Measurements from ENCODE around the gene GRIK2. TPM values are rescaled to one million over a fixed set of nuclear protein-coding genes. Genes with fewer than 3 reads are reported as not detected.

GRIK2 gene
- total RNA-seq, 1 experiment from 2014 or later, result 0.55 TPM

DNA sequence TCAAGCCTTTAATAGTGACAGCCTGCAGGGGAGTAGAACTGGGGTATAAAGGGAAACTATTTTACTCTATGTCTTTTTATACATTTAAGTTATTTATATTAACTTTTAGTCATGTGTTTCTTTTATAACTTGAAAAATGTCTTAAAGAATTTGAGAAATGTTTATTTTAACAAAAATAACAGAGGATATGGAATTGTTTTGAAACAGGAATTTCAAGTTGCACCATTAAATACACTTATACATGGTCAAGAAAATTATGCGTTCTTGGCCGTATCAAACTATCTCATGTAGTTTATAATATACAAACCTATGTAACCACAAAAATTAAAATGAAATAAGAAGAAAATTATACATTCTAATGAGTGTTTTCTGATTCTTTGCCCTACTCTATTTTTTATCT, 282.7 kb downstream of the GRIK2 start:
- Histone ChIP-seq H3K9me3 (ENCODE audit: low read length) (no peaks in the 10 kb centered on the region), H3K4me3 (ENCODE audit: low read length) (no peak overlapping the region), H4K20me1 (ENCODE audit: low read length) (no peaks in the 10 kb centered on the region), H3K4me1 (ENCODE audit: insufficient read depth, low read length) (no peaks in the 10 kb centered on the region), H3K27me3 (ENCODE audit: low read length) (no peaks in the 10 kb centered on the region), H3K36me3 (ENCODE audit: low read depth, low read length) (no peaks in the 10 kb centered on the region), H3K9ac (ENCODE audit: low read length) (no peak overlapping the region), H3K27ac (ENCODE audit: low read length) (no peak overlapping the region), H2AFZ (ENCODE audit: low read length) (no peak overlapping the region), H3F3A (ENCODE audit: low read length, unreplicated experiment) (no peaks in the 10 kb centered on the region), H3K9me2 (replicated peaks; ENCODE audit: low read length) (no peaks in the 10 kb centered on the region), H3K79me2 (ENCODE audit: low read length) (no peaks in the 10 kb centered on the region), H3K4me2 (ENCODE audit: low read length) (no peak overlapping the region)
- CTCF ChIA-PET, result no interaction called here
- intact Hi-C loops (cut with micrococcal nuclease), result no loop called here
- POLR2A ChIA-PET (ENCODE audit: unreplicated experiment), result no interaction called here
- TF ChIP-seq, protein P1, sequence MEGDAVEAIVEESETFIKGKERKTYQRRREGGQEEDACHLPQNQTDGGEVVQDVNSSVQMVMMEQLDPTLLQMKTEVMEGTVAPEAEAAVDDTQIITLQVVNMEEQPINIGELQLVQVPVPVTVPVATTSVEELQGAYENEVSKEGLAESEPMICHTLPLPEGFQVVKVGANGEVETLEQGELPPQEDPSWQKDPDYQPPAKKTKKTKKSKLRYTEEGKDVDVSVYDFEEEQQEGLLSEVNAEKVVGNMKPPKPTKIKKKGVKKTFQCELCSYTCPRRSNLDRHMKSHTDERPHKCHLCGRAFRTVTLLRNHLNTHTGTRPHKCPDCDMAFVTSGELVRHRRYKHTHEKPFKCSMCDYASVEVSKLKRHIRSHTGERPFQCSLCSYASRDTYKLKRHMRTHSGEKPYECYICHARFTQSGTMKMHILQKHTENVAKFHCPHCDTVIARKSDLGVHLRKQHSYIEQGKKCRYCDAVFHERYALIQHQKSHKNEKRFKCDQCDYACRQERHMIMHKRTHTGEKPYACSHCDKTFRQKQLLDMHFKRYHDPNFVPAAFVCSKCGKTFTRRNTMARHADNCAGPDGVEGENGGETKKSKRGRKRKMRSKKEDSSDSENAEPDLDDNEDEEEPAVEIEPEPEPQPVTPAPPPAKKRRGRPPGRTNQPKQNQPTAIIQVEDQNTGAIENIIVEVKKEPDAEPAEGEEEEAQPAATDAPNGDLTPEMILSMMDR (conservative IDR thresholded peaks at IDR 0.05; ENCODE audit: low read depth, low read length), result no peak
- no peak for TF ChIP-seq EZH2 (IDR thresholded peaks at IDR 0.05; ENCODE audit: low read length, unreplicated experiment)
- TF ChIP-seq EZH2phosphoT487 (IDR thresholded peaks at IDR 0.05; ENCODE audit: borderline replicate concordance, low read length), result no peak
- no TSS peak for BruUV-seq (replicated peaks)
- ATAC-seq (no peak), DNase-seq (no peak)

DNA sequence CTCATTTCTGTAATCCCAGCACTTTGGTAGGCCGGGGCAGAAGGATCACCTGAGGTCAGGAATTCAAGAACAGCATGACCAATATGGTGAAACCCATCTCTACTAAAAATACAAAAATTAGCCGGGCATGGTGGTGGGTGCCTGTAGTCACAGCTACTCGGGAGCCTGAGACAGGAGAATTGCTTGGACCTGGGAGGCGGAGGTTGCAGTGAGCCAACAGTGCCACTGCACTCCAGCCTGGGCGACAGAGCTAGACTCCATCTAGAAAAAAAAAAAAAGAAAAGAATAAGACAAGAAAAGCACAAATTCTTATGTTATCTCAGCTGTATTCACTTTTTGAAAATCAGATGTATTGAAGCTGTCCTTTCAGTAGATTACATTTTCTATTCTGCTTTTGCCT, 289.4 kb downstream of the GRIK2 start:
- Histone ChIP-seq H4K20me1 (ENCODE audit: low read length) (no peaks in the 10 kb centered on the region), H3K9me2 (replicated peaks; ENCODE audit: low read length) (no peaks in the 10 kb centered on the region), H3K79me2 (ENCODE audit: low read length) (no peaks in the 10 kb centered on the region), H3K27me3 (ENCODE audit: low read length) (no peaks in the 10 kb centered on the region), H3F3A (ENCODE audit: low read length, unreplicated experiment) (no peaks in the 10 kb centered on the region), H3K4me2 (ENCODE audit: low read length) (no peak overlapping the region), H2AFZ (ENCODE audit: low read length) (no peak overlapping the region), H3K4me1 (ENCODE audit: insufficient read depth, low read length) (no peaks in the 10 kb centered on the region), H3K36me3 (ENCODE audit: low read depth, low read length) (no peaks in the 10 kb centered on the region), H3K9me3 (ENCODE audit: low read length) (no peaks in the 10 kb centered on the region), H3K27ac (ENCODE audit: low read length) (no peak overlapping the region), H3K9ac (ENCODE audit: low read length) (no peak overlapping the region), H3K4me3 (ENCODE audit: low read length) (no peak overlapping the region)
- DNase-seq, result no peak
- POLR2A ChIA-PET (ENCODE audit: unreplicated experiment), result no interaction called here
- intact Hi-C loops (cut with micrococcal nuclease), result no loop called here
- CTCF ChIA-PET, result no interaction called here
- BruUV-seq (replicated peaks), result no TSS peak
- ATAC-seq, result no peak
- no peak for TF ChIP-seq EZH2 (IDR thresholded peaks at IDR 0.05; ENCODE audit: low read length, unreplicated experiment)
- TF ChIP-seq, protein P1 (conservative IDR thresholded peaks at IDR 0.05; ENCODE audit: low read depth, low read length), result no peak

DNA sequence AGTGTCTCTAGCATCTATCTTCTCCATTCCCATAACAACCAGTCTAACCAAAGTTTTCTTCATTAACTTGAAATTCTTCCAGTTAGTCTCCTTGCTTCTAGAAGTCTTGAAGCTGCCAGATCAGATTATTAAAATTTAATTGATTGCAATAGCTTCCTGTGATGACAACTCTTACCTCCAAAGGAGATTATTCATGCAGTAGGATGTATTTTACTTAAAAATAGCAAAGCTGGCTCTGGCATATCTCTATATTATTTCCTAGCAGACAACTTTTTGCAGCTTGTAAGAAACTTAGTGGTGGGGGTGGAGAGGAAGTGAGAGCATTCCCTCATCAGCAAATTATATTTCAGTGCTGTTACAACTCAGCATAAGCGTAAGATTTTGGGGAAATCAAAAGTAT, 290.4 kb downstream of the GRIK2 start:
- Histone ChIP-seq H3K27ac (ENCODE audit: low read length) (no peak overlapping the region), H3K9me2 (replicated peaks; ENCODE audit: low read length) (no peaks in the 10 kb centered on the region), H3K4me2 (ENCODE audit: low read length) (no peak overlapping the region), H3K9me3 (ENCODE audit: low read length) (no peaks in the 10 kb centered on the region), H3K4me1 (ENCODE audit: insufficient read depth, low read length) (no peaks in the 10 kb centered on the region), H3K9ac (ENCODE audit: low read length) (no peak overlapping the region), H4K20me1 (ENCODE audit: low read length) (no peaks in the 10 kb centered on the region), H3K36me3 (ENCODE audit: low read depth, low read length) (no peaks in the 10 kb centered on the region), H3F3A (ENCODE audit: low read length, unreplicated experiment) (no peaks in the 10 kb centered on the region), H2AFZ (ENCODE audit: low read length) (no peak overlapping the region), H3K79me2 (ENCODE audit: low read length) (no peaks in the 10 kb centered on the region), H3K4me3 (ENCODE audit: low read length) (no peak overlapping the region), H3K27me3 (ENCODE audit: low read length) (no peaks in the 10 kb centered on the region)
- no peak for DNase-seq
- TF ChIP-seq, protein P1 (conservative IDR thresholded peaks at IDR 0.05; ENCODE audit: low read depth, low read length), result no peak
- TF ChIP-seq EZH2phosphoT487 (IDR thresholded peaks at IDR 0.05; ENCODE audit: borderline replicate concordance, low read length), result no peak
- no peak for TF ChIP-seq EZH2 (IDR thresholded peaks at IDR 0.05; ENCODE audit: low read length, unreplicated experiment)
- intact Hi-C loops (cut with micrococcal nuclease), result no loop called here
- ChIA-PET CTCF (no interaction called here), POLR2A (ENCODE audit: unreplicated experiment) (no interaction called here)
- BruUV-seq (replicated peaks), result no TSS peak
- ATAC-seq, result no peak
